GM12891 (cell line): Measurements from ENCODE around the gene PARVG.

Experiments used
- DNase-seq: peaks from one replicate; pipeline ENCODE4 v3.0.0; 2011; ENCODE audit warnings: low spot score; ENCODE audit not compliant: insufficient read length
- FAIRE-seq: peaks from 2 replicates; lab custom pipeline; 2011; peaks lifted over from hg19 to GRCh38; lab: Jason Lieb, UNC
- PAX5 ChIP-seq: IDR thresholded peaks from 2 replicates; pipeline ENCODE4 v1.6.1; 2011; ENCODE audit warnings: low read length, moderate library complexity, mild to moderate bottlenecking; ENCODE audit not compliant: insufficient read depth, severe bottlenecking
- POLR2A ChIP-seq: IDR thresholded peaks from 2 replicates; pipeline ENCODE4 v1.6.1; 2011; ENCODE audit warnings: low read depth, low read length, control low read depth
- POLR2AphosphoS5 ChIP-seq: IDR thresholded peaks from 2 replicates; pipeline ENCODE4 v1.6.1; 2011; ENCODE audit warnings: low read depth, low read length, control low read depth
- POU2F2 ChIP-seq: IDR thresholded peaks from 2 replicates; pipeline ENCODE4 v1.6.1; 2011; ENCODE audit warnings: low read depth, mild to moderate bottlenecking, control low read depth, low read length, moderate library complexity
- SPI1 ChIP-seq: IDR thresholded peaks from 2 replicates; pipeline ENCODE4 v1.6.1; 2011; ENCODE audit warnings: low read depth, low read length, control low read depth
- TAF1 ChIP-seq: IDR thresholded peaks from 2 replicates; pipeline ENCODE4 v1.6.1; 2011; ENCODE audit warnings: low read depth, low read length, control low read depth

The PARVG gene

GRCh38 chr22:44175676-44176075, 5.0 kb upstream of the PARVG start:
- FAIRE-seq (no peak), DNase-seq (no peak)
- TF ChIP-seq POLR2AphosphoS5 (no peak), POLR2A (no peak), PAX5 (no peak), SPI1 (no peak), TAF1 (no peak), POU2F2 (no peak)

- FAIRE-seq (peak; percentile 13), DNase-seq (no peak)
- TF ChIP-seq TAF1 (no peak), PAX5 (no peak), SPI1 (no peak), POU2F2 (no peak), POLR2AphosphoS5 (no peak), POLR2A (no peak)
Measured at GRCh38 chr22:44179196-44179988, 1.3 kb upstream of the PARVG start.

GRCh38 chr22:44179989-44180705, 578 bp upstream of the PARVG start:
- FAIRE-seq: no peak
- TF ChIP-seq POU2F2: no peak
- TF ChIP-seq POLR2AphosphoS5: no peak
- TF ChIP-seq TAF1: no peak
- DNase-seq: no peak

DNA sequence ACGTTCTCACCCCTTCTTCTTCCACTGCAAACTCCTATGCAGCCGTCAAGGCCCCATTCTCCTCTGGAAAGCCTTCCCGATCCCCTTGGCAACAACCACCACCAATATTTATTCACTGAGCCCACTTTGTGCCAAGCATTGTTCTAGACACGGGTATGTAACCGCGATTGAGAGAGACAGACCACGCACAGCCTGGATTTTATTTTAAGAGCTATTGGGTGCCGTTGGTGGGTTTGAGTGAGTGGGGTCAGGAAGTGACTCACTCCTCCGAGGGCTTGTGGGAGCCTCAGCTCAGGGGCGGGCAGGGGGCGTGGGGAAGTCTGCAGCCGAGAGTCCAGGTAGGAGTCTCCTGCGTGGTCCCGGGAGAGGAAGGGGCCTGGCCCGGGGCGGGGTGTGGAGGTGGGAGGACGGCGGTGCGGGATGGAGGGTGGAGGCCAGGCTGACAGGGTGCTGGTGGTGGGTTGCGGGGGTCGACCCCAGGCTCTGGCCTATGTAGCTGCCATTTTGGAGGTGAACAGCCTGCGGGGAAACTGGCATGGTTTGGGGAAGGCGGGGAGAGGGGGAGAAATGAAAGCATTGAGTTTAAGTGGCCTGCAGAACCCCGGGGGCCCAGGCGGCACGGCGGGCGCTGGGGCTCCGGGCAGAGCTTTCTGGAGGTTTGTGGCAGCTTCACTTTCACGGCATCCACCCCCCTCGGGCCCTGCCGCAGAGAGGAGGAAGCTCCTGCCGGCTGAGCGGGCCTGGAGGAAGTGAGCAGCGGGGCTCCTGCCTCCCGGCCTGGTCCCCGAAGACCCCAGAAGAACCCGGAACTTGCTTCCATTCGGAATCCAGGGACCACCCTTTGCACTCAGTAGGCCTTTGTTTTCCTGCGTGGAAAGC, 547 bp downstream of the PARVG start:
- DNase-seq: peak; percentile 47
- TF ChIP-seq POLR2AphosphoS5 (peak; percentile 78), SPI1 (peak; percentile 41), POU2F2 (0 out of 2 replicates have a peak, but pooled peaks have one; percentile 28), PAX5 (no peak), TAF1 (0 out of 2 replicates have a peak, but pooled peaks have one; percentile 1), POLR2A (peak; percentile 50; the same call in 1 of the 2 replicates)
- no peak for FAIRE-seq

DNA sequence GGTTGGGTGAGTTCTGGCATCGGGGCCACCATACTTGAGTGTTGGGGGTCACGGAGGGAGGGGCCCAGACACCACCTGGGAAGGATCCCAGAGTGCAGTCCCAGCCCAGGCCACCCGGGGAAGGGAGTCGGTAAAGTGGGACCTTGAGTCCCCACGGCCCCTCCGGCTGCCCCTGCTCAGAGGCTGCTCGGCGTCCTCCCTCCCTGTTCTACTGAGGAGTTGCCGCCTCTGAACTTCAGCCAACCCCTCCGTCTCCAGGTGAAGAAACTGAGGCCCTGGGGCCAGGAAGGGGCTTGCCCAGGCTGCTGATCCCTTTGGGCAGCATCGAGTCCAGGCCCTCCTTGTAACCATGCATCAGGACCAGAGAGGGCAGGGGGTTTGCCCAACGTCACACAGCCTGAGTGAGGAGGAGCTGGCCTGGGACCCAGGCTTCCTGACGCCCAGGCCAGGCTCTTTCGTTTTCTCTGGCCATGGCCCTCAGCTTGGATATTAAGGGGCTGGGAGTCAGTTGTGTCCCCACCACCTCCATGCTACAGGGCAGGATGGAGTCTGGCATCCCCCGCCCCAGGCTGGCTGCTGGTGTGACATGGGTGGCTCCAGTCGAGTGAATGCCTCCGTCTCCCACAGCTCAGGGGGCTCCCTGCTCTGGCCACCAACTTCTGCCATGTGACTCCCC, 1.3 kb downstream of the PARVG start:
- TF ChIP-seq POU2F2 (no peak), SPI1 (no peak), PAX5 (no peak), TAF1 (no peak), POLR2AphosphoS5 (no peak), POLR2A (no peak)
- DNase-seq (no peak), FAIRE-seq (no peak)

DNA sequence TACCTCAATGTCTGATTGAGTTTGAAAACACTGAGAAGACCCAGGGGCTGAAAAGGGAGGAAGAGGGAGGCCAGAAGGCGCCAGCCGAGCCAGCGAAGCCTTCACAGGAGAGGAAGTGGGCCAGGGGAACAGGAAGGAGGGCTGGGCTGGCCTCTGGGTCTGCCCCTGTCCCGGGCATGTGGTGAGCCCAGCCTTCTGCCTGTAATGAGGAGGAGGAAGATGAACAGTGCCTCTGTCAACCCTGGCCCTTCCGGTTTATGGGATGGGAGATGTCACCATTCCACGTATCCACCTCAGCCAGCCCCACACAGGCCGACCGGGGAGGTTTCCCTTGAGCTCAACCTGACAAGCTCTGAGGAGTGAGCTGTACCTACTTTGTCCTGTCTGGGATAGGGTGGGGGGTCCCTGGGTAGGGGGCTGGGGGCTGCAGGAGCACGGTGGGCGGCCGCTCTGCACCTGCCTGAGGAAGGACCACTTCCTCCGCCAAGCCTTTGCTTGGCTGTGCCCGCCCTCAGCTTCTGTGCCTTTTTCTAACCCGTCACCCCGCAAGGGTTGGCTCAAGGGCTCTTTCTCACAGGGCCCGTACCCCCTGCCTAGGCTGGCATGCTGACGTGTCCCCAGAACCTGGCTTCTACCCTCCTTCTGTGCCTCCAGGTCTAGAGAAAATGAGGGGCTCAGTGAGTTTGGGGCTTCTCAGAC, 2.0 kb downstream of the PARVG start:
- FAIRE-seq (peak; percentile 90), DNase-seq (peak; percentile 49)
- TF ChIP-seq POLR2AphosphoS5 (peak; percentile 58), SPI1 (peak; percentile 88), POU2F2 (no peak)

- TF ChIP-seq POU2F2: no peak
- no peak for TF ChIP-seq SPI1
- TF ChIP-seq TAF1: no peak
- no peak for TF ChIP-seq POLR2AphosphoS5
- TF ChIP-seq PAX5: no peak
- TF ChIP-seq POLR2A: no peak
- FAIRE-seq (peak; percentile 50), DNase-seq (no peak)
Measured at GRCh38 chr22:44183287-44183588, 2.5 kb downstream of the PARVG start.

DNA sequence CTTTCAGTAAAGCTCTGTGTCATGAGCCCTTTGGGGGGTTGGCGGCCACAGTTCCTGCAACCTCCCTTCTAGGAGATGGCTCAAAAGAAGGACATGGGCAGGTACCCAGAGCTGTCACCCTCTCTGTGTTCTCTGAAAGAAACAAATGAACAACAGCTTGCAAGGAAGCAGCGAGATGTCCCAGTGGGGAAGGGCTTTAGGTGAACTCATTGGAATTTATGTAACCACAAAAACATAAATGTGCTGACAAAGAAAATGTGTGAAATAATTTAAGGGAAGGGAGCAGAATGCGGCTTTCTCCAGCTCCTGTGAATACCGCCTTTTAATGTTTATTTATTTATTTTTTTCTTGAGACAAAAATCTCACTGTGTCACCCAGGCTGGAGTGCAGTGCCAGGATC, 3.3 kb downstream of the PARVG start:
- no peak for TF ChIP-seq PAX5
- no peak for TF ChIP-seq TAF1
- no peak for TF ChIP-seq SPI1
- no peak for TF ChIP-seq POLR2AphosphoS5
- TF ChIP-seq POLR2A: no peak
- TF ChIP-seq POU2F2: no peak
- no peak for FAIRE-seq
- no peak for DNase-seq
